ENCODE measurements around the gene ITGB3BP. TPM values are rescaled to one million over a fixed set of nuclear protein-coding genes. Genes with fewer than 3 reads are reported as not detected.

Gene ITGB3BP
- total RNA-seq, 1 experiment from 2014 or later, result 47.2 TPM

GRCh38 chr1:63403386-63403785, 119.6 kb downstream of the ITGB3BP start:
- Histone ChIP-seq H3K27ac (ENCODE audit: insufficient read length, low read depth, low read length) (no peak overlapping the region), H3K4me1 (ENCODE audit: insufficient read depth, low read length) (no peaks in the 10 kb centered on the region), H2AFZ (ENCODE audit: low read length) (no peak overlapping the region), H3T11ph (ENCODE audit: low read length) (no peak overlapping the region), H3K23ac (ENCODE audit: insufficient read length, low read depth, low read length) (no peak overlapping the region), H3K27me3 (ENCODE audit: insufficient read depth, low read length) (no peaks in the 10 kb centered on the region), H3K9ac (ENCODE audit: extremely low read depth, insufficient read length, low read length) (no peak overlapping the region), H2BK5ac (ENCODE audit: insufficient read length, low read length) (no peak overlapping the region), H4K20me1 (ENCODE audit: control insufficient read depth, insufficient read depth, insufficient read length) (no peaks in the 10 kb centered on the region), H2BK15ac (ENCODE audit: low read depth, low read length) (no peak overlapping the region), H2BK12ac (ENCODE audit: insufficient read length, low read depth, low read length) (no peak overlapping the region), H3K4ac (ENCODE audit: low read depth, low read length) (no peak overlapping the region), H2BK20ac (ENCODE audit: low read depth, low read length, poor library complexity, severe bottlenecking) (no peak overlapping the region), H4K8ac (replicated peaks; ENCODE audit: insufficient read length, low read depth, low read length) (no peak overlapping the region), H3K14ac (ENCODE audit: insufficient read depth, low read length) (no peak overlapping the region), H2AK5ac (ENCODE audit: insufficient read length, low read length) (no peak overlapping the region), H3K23me2 (ENCODE audit: insufficient read length, low read depth, low read length, poor library complexity, severe bottlenecking) (no peaks in the 10 kb centered on the region), H3K9me3 (ENCODE audit: control insufficient read depth, low read depth, low read length) (no peaks in the 10 kb centered on the region), H3K56ac (ENCODE audit: insufficient read length, low read depth, low read length) (no peak overlapping the region), H3K79me1 (ENCODE audit: insufficient read depth, low read depth, low read length, poor library complexity, severe bottlenecking) (no peaks in the 10 kb centered on the region), H3K79me2 (ENCODE audit: insufficient read depth, low read length) (no peaks in the 10 kb centered on the region), H2BK120ac (ENCODE audit: low read depth, low read length, poor library complexity, severe bottlenecking) (no peak overlapping the region), H3K4me2 (ENCODE audit: insufficient read depth, insufficient read length, low read length) (no peak overlapping the region), H4K91ac (ENCODE audit: insufficient read length, low read depth, low read length) (no peak overlapping the region), H3K18ac (ENCODE audit: insufficient read length, low read depth, low read length) (no peak overlapping the region), H4K5ac (ENCODE audit: insufficient read length, low read depth, low read length) (no peak overlapping the region)
- Mint-ChIP-seq H3K4me3 (no peak overlapping the region), H3K4me1 (no peaks in the 10 kb centered on the region), H3K27ac (no peak overlapping the region), H3K27me3 (ENCODE audit: low read depth) (no peaks in the 10 kb centered on the region), H3K36me3 (ENCODE audit: insufficient read depth in 1 of 3, low read depth in 3 of 3) (peaks cover 7 to 21% (median 9%) of the 10 kb centered on the region in 3 experiments; a peak in 6 of 7 replicates), H3K9me3 (no peaks in the 10 kb centered on the region)
- no CpG with 5 or more reads among the region's 3 CpGs for WGBS (ENCODE audit: extremely low coverage, insufficient read length, low lambda C conversion rate)
- DNase-seq, result no peak
- TF ChIP-seq CTCF (conservative IDR thresholded peaks at IDR 0.05), result no peak

Measured in H9 (cell line).